ENCODE results near the gene TMEM135. TPM values are rescaled to one million over a fixed set of nuclear protein-coding genes. Genes with fewer than 3 reads are reported as not detected.

Gene TMEM135
- polyA plus RNA-seq, 1 of the 3 experiments (the other 2 are of a cell fraction): 3.0 TPM

- ChIA-PET CTCF (interaction anchor here (0.9 to 1.3 kb wide), 3 partner anchors 10 to 365 kb away, joined by 3 to 4 read pairs (median 3); no protein-coding TSS in a partner anchor), POLR2A (no interaction called here)
- Histone ChIP-seq H3K36me3 (replicated peaks in 1 of 2; ENCODE audit: control insufficient read depth in 1 of 2, insufficient read depth in 2 of 2, low read length in 1 of 2) (no peaks in the 10 kb centered on the region), H3K27me3 (ENCODE audit: insufficient read depth) (no peaks in the 10 kb centered on the region), H3K4me3 (ENCODE audit: low read depth in 2 of 2, low read length in 1 of 2) (no peak overlapping the region), H3K4me2 (no peak overlapping the region), H3K79me2 (ENCODE audit: insufficient read depth) (no peaks in the 10 kb centered on the region), H3K9me2 (no peaks in the 10 kb centered on the region), H3K4me1 (ENCODE audit: control insufficient read depth in 1 of 2, insufficient read depth in 2 of 2, low read depth in 1 of 2, low read length in 1 of 2) (peaks cover 0 to 3% of the 10 kb centered on the region in 2 experiments; a peak in 3 of 4 replicates), H3K27ac (ENCODE audit: low read depth in 2 of 2, low read length in 1 of 2) (no peak overlapping the region), H3K9me3 (no peaks in the 10 kb centered on the region), H3K9ac (no peak overlapping the region), H3F3A (replicated peaks; ENCODE audit: insufficient read depth) (no peaks in the 10 kb centered on the region), H2AFZ (ENCODE audit: low read depth) (no peak overlapping the region), H4K20me1 (ENCODE audit: insufficient read depth) (no peaks in the 10 kb centered on the region)
- no peak for DNase-seq
- 89% methylated on average over 1 of the region's 1 CpG for WGBS (ENCODE audit: low lambda C conversion rate)
- TF ChIP-seq EP300 (IDR thresholded peaks at IDR 0.05; ENCODE audit: borderline replicate concordance in 1 of 2, low read depth in 1 of 2, low read length in 1 of 2) (no peak), FOSL2 (IDR thresholded peaks at IDR 0.05; ENCODE audit: borderline replicate concordance, low read depth) (no peak), SIN3A (IDR thresholded peaks at IDR 0.05; ENCODE audit: borderline replicate concordance, low read depth, low read length) (no peak), MAX (IDR thresholded peaks at IDR 0.05; ENCODE audit: low read depth) (no peak), USF2 (IDR thresholded peaks at IDR 0.05; ENCODE audit: borderline replicate concordance, low read depth, low read length) (no peak), EZH2phosphoT487 (IDR thresholded peaks at IDR 0.05; ENCODE audit: borderline replicate concordance, low read depth) (no peak), USF1 (IDR thresholded peaks at IDR 0.05; ENCODE audit: borderline replicate concordance, low read depth) (no peak)
These were observed 266.7 kb downstream of the TMEM135 start for GRCh38 chr11:87304412-87304811.

- Histone ChIP-seq H3K4me2 (no peak overlapping the region), H3K9me3 (no peaks in the 10 kb centered on the region; the same call in 1 of the 2 replicates), H3K4me1 (ENCODE audit: control insufficient read depth in 1 of 2, insufficient read depth in 2 of 2, low read depth in 1 of 2, low read length in 1 of 2) (no peaks in the 10 kb centered on the region; a peak in 1 of 4 replicates), H3K27ac (ENCODE audit: low read depth in 2 of 2, low read length in 1 of 2) (no peak overlapping the region), H3K79me2 (ENCODE audit: insufficient read depth) (no peaks in the 10 kb centered on the region), H3F3A (replicated peaks; ENCODE audit: insufficient read depth) (no peaks in the 10 kb centered on the region), H4K20me1 (ENCODE audit: insufficient read depth) (no peaks in the 10 kb centered on the region), H3K9ac (no peak overlapping the region), H3K36me3 (replicated peaks in 1 of 2; ENCODE audit: control insufficient read depth in 1 of 2, insufficient read depth in 2 of 2, low read length in 1 of 2) (no peaks in the 10 kb centered on the region), H3K9me2 (no peaks in the 10 kb centered on the region), H3K4me3 (ENCODE audit: low read depth in 2 of 2, low read length in 1 of 2) (no peak overlapping the region), H3K27me3 (ENCODE audit: insufficient read depth) (no peaks in the 10 kb centered on the region), H2AFZ (ENCODE audit: low read depth) (no peak overlapping the region)
- 96% methylated on average over 1 of the region's 1 CpG for WGBS (ENCODE audit: low lambda C conversion rate)
- DNase-seq: no peak
- POLR2A ChIA-PET: no interaction called here
- CTCF ChIA-PET: interaction anchor here (0.9 to 1.1 kb wide), 2 partner anchors 12 to 311 kb away, joined by 3 read pairs; no protein-coding TSS in a partner anchor
- TF ChIP-seq RCOR1 (IDR thresholded peaks at IDR 0.05; ENCODE audit: low read length): no peak
- no peak for TF ChIP-seq GABPA (IDR thresholded peaks at IDR 0.05; ENCODE audit: low read depth)
- TF ChIP-seq ELF1 (IDR thresholded peaks at IDR 0.05): no peak
- TF ChIP-seq RXRA (IDR thresholded peaks at IDR 0.05; ENCODE audit: borderline replicate concordance, low read depth): no peak
- TF ChIP-seq MEF2A (IDR thresholded peaks at IDR 0.05; ENCODE audit: borderline replicate concordance, low read depth): no peak
- TF ChIP-seq USF1 (IDR thresholded peaks at IDR 0.05; ENCODE audit: borderline replicate concordance, low read depth): no peak
- TF ChIP-seq PBX3 (IDR thresholded peaks at IDR 0.05): no peak
- TF ChIP-seq RFX5 (IDR thresholded peaks at IDR 0.05; ENCODE audit: low read length): no peak
- no peak for TF ChIP-seq FOXM1 (IDR thresholded peaks at IDR 0.05; ENCODE audit: low read depth)
- TF ChIP-seq EZH2phosphoT487 (IDR thresholded peaks at IDR 0.05; ENCODE audit: borderline replicate concordance, low read depth): no peak
- no peak for TF ChIP-seq CTCF (IDR thresholded peaks at IDR 0.05)
- TF ChIP-seq FOXJ3 (CRISPR knock-in tag; IDR thresholded peaks at IDR 0.05): no peak
- no peak for TF ChIP-seq FOSL2 (IDR thresholded peaks at IDR 0.05; ENCODE audit: borderline replicate concordance, low read depth)
- TF ChIP-seq RAD21 (IDR thresholded peaks at IDR 0.05; ENCODE audit: low read length): no peak
- no peak for TF ChIP-seq SIN3A (IDR thresholded peaks at IDR 0.05; ENCODE audit: borderline replicate concordance, low read depth, low read length)
- no peak for TF ChIP-seq YY1 (IDR thresholded peaks at IDR 0.05; ENCODE audit: low read depth)
- TF ChIP-seq TEAD4 (IDR thresholded peaks at IDR 0.05; ENCODE audit: borderline replicate concordance, insufficient read depth): no peak
- no peak for TF ChIP-seq JUND (IDR thresholded peaks at IDR 0.05)
- TF ChIP-seq MXI1 (IDR thresholded peaks at IDR 0.05; ENCODE audit: low read depth, low read length): no peak
These were observed 268.6 kb downstream of the TMEM135 start for GRCh38 chr11:87306262-87306851.

Measured in SK-N-SH (cell line).